ENCODE measurements around the gene GRAMD4.

DNA sequence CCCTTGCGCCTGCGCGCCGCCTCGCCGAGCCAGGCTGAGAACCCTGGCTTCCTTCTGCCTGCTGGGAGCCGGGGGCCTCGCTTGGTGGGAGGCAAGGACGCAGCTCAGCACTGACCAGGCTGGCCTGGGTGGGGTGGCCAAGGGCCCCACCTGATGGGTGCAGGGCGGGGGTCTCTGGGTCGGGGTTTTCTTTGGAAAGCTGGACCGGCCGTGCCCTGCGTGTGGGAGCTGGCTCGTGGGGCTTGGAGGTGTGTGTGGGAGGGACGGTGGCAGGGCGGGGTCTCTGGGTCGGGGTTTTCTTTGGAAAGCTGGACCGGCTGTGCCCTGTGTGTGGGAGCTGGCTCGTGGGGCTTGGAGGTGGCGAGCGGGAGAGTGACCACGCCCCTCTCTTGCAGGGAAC lies 6.2 kb downstream of the GRAMD4 start:
- no peak for TF ChIP-seq EZH2 (IDR thresholded peaks at IDR 0.05; ENCODE audit: insufficient read depth, poor library complexity, severe bottlenecking)
- TF ChIP-seq EZH2phosphoT487 (IDR thresholded peaks at IDR 0.05; ENCODE audit: insufficient read depth, low read depth) = no peak
